ENCODE measurements around the gene DLG2.

Gene DLG2

GRCh38 chr11:83661491-83662350 lies 1965.4 kb downstream of the DLG2 start:
- Histone ChIP-seq H3K36me3 (no peaks in the 10 kb centered on the region), H3K27me3 (no peaks in the 10 kb centered on the region), H3K4me3 (ENCODE audit: low read depth in 1 of 2, low read length in 1 of 2) (no peak overlapping the region), H3K4me1 (ENCODE audit: control insufficient read depth in 1 of 2, insufficient read depth in 1 of 2, low read depth in 1 of 2, low read length in 1 of 2) (no peaks in the 10 kb centered on the region), H3K27ac (no peak overlapping the region), H3K9me3 (no peaks in the 10 kb centered on the region)
- no peak for TF ChIP-seq CTCF (IDR thresholded peaks at IDR 0.05)

DNA sequence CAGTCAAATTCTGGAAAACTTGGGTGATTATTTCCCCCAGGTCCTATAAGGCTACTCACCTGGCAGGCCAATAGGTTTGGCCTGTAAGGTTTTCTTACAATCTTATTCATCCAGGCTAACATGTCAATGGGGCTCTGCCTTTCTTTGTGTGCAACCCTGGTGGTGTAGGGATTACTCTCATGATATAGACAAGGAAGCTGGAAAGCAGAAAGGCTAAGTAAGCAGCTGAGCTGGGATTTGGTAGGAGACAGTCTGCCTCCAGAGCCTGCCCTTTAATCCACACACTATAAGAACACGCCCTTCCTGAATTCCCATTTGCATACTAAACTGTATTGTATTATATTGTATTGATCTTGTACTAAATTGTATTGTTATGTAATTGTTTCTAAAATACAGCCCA lies 1967.7 kb downstream of the DLG2 start:
- Histone ChIP-seq H3K27ac (no peak overlapping the region), H3K36me3 (no peaks in the 10 kb centered on the region), H3K4me3 (ENCODE audit: low read depth in 1 of 2, low read length in 1 of 2) (no peak overlapping the region), H3K27me3 (no peaks in the 10 kb centered on the region), H3K9me3 (no peaks in the 10 kb centered on the region), H3K4me1 (ENCODE audit: control insufficient read depth in 1 of 2, insufficient read depth in 1 of 2, low read depth in 1 of 2, low read length in 1 of 2) (no peaks in the 10 kb centered on the region)
- no peak for TF ChIP-seq CTCF (IDR thresholded peaks at IDR 0.05)

GRCh38 chr11:83656796-83657330 lies 1970.3 kb downstream of the DLG2 start:
- H3K9me3 ChIP-seq: no peaks in the 10 kb centered on the region
- H3K4me3 ChIP-seq (ENCODE audit: low read depth in 1 of 2, low read length in 1 of 2): no peak overlapping the region
- no peak for TF ChIP-seq CTCF (IDR thresholded peaks at IDR 0.05)
- H3K27ac ChIP-seq: no peak overlapping the region
- no peaks in the 10 kb centered on the region for H3K36me3 ChIP-seq
- H3K27me3 ChIP-seq: no peaks in the 10 kb centered on the region
- no peaks in the 10 kb centered on the region for H3K4me1 ChIP-seq (ENCODE audit: control insufficient read depth in 1 of 2, insufficient read depth in 1 of 2, low read depth in 1 of 2, low read length in 1 of 2)

DNA sequence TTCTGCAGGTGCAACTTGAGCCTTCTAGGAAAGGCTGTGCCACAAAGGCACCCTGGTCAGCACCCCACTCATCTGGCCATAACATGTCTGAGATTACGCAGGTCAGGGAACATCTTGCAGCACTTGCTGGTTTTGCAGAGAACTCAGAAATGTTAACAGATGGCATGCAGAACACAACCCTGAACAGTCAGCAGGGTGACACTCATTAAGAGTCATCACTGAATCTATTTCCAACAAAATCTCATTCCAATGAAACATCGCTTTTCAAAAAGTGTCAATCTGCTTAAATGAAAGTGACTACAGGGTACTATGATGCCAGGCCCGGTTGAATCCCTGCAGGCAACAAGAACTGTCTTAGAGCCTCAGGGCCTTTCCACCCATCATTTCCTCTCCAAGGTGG lies 1971.2 kb downstream of the DLG2 start:
- Histone ChIP-seq H3K4me3 (ENCODE audit: low read depth in 1 of 2, low read length in 1 of 2) (no peak overlapping the region), H3K27me3 (no peaks in the 10 kb centered on the region), H3K4me1 (ENCODE audit: control insufficient read depth in 1 of 2, insufficient read depth in 1 of 2, low read depth in 1 of 2, low read length in 1 of 2) (no peaks in the 10 kb centered on the region), H3K27ac (no peak overlapping the region), H3K36me3 (no peaks in the 10 kb centered on the region), H3K9me3 (no peaks in the 10 kb centered on the region)
- no peak for TF ChIP-seq CTCF (IDR thresholded peaks at IDR 0.05)

DNA sequence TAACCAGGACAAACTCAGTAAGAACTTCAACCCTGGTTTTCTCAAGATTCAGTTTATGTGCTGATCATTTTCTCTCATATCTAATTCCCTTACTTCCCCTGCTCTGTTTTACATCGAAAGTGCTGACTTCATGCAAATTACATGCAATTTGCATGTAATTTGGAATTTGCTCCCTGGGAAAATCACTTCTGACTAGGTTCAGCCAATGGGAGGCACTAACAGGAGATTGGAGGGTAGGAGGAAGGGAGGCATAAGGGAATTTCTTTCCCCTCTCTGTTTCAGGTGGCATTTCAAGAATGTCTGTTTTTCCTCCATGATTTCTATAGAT lies 1977.7 kb downstream of the DLG2 start:
- Histone ChIP-seq H3K4me3 (ENCODE audit: low read depth in 1 of 2, low read length in 1 of 2) (no peak overlapping the region), H3K9me3 (no peaks in the 10 kb centered on the region), H3K36me3 (no peaks in the 10 kb centered on the region), H3K27ac (no peak overlapping the region), H3K4me1 (ENCODE audit: control insufficient read depth in 1 of 2, insufficient read depth in 1 of 2, low read depth in 1 of 2, low read length in 1 of 2) (peaks cover 0 to 5% of the 10 kb centered on the region in 2 experiments), H3K27me3 (no peaks in the 10 kb centered on the region)
- no peak for TF ChIP-seq CTCF (IDR thresholded peaks at IDR 0.05)

Measured in neutrophil (primary cell).